ENCODE results near the gene ZBTB1. TPM values are rescaled to one million over a fixed set of nuclear protein-coding genes. Genes with fewer than 3 reads are reported as not detected.
A peak's percentile ranks its signal among the peaks of the same experiment; 100 is the strongest.

The ZBTB1 gene
- total and polyA plus RNA-seq, 4 donors: 13.4 to 65.5 (median 25.0) TPM

DNA sequence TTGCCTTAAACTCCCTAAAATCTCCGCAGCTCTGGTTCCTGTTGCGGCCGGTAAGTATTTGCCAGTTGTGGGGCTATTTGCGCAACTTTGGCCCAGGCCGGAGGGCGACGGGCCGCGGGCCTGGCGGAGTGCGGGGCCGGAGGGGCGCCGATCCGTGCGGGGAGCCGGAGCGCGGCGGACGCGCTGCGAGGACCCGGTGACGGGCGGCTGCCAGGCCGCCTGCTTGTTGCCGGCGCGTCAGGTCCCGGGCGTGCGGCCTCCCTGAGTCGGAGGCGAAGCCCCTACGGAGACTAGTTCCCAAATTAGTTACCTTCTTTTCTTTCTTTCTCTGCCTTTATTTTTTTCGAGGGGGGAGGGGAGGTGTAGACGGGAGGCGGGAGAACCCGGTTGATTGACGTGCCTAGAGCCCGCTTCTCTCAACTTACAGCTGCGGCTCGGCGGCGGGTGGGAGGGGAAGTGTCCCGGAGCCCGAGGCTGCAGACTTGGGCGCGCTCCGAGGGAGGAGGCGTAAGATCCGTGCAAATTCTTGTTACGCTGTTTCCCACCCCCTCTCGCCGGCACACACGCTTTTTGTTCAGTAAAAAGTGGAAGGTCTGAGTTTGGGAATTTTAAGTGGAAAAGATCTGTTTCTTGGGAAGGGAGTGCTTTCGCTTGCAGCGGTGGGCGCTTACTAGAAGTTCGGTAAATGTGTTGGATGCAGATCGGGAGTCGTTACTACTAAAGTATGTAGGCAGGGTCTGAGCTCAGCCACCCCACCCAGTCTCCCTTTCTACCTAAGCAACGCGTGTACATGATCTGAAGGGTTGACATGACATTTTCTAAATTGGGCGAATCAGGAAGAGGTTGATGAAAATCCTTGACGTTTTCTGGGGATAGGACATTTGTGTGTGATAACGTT lies 576 bp downstream of the ZBTB1 start:
- DNase-seq (peak; percentile 92 to 96 (median 95)), ATAC-seq (ENCODE audit: insufficient read depth, low FRiP score) (peak; percentile 29)
- 0 to 1% methylated on average over 68 of the region's 68 CpGs for WGBS, 2 donors
- Histone ChIP-seq H3K27ac (ENCODE audit: low read depth in 1 of 2, low read length in 1 of 2) (peak overlapping the region; percentile 99 to 100), H3K9me3 (ENCODE audit: control insufficient read depth in 4 of 4, insufficient read depth in 3 of 4, low read length in 3 of 4) (no peaks in the 10 kb centered on the region), H3K9ac (ENCODE audit: insufficient read depth in 1 of 2, low read length in 2 of 2) (peak overlapping the region; percentile 85 to 97), H3K4me1 (ENCODE audit: control insufficient read depth in 5 of 5, insufficient read depth in 5 of 5, low read length in 5 of 5) (peaks cover 11 to 47% (median 28%) of the 10 kb centered on the region in 5 donors), H3K36me3 (ENCODE audit: control insufficient read depth in 4 of 4, insufficient read depth in 4 of 4, low read length in 4 of 4) (peaks cover 0 to 4% (median 0%) of the 10 kb centered on the region in 4 donors), H3K4me3 (peak overlapping the region; percentile 62), H3K27me3 (ENCODE audit: control insufficient read depth in 3 of 3, insufficient read depth in 3 of 3, low read length in 2 of 3) (no peaks in the 10 kb centered on the region)
- TF ChIP-seq, protein P1, sequence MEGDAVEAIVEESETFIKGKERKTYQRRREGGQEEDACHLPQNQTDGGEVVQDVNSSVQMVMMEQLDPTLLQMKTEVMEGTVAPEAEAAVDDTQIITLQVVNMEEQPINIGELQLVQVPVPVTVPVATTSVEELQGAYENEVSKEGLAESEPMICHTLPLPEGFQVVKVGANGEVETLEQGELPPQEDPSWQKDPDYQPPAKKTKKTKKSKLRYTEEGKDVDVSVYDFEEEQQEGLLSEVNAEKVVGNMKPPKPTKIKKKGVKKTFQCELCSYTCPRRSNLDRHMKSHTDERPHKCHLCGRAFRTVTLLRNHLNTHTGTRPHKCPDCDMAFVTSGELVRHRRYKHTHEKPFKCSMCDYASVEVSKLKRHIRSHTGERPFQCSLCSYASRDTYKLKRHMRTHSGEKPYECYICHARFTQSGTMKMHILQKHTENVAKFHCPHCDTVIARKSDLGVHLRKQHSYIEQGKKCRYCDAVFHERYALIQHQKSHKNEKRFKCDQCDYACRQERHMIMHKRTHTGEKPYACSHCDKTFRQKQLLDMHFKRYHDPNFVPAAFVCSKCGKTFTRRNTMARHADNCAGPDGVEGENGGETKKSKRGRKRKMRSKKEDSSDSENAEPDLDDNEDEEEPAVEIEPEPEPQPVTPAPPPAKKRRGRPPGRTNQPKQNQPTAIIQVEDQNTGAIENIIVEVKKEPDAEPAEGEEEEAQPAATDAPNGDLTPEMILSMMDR (IDR thresholded peaks at IDR 0.05; ENCODE audit: control extremely low read depth, extremely low read depth): no peak

DNA sequence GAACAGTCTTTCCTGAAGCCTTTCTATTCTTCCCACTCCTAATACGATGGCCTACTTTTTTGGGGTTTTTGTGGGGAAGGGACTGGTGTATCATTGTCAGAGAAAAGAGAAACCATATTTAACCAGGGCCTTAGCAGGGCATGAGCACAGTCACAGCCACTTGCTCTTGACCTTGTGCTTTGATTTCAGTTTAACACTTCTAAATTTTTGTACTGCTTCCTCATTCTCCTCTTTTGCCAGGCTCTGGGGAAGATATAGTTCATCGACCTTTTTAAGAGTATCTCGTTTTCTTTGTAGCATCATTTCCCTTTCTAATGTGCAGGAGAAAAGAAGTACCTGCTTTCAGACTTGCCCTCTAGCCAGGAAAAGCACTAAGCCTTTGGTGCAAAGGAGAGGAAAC lies 2.2 kb downstream of the ZBTB1 start:
- H3K27ac ChIP-seq (ENCODE audit: low read depth in 1 of 2, low read length in 1 of 2): peak overlapping the region in 1 of 2 donors; percentile 39
- H3K4me3 ChIP-seq: no peak overlapping the region
- peaks cover 0 to 6% (median 0%) of the 10 kb centered on the region in 4 donors for H3K36me3 ChIP-seq (ENCODE audit: control insufficient read depth in 4 of 4, insufficient read depth in 4 of 4, low read length in 4 of 4)
- ATAC-seq (ENCODE audit: insufficient read depth, low FRiP score) (no peak), DNase-seq (no peak)
- 18 to 19% methylated on average over 3 of the region's 3 CpGs for WGBS, 2 donors
- H3K9me3 ChIP-seq (ENCODE audit: control insufficient read depth in 4 of 4, insufficient read depth in 3 of 4, low read length in 3 of 4): no peaks in the 10 kb centered on the region
- H3K4me1 ChIP-seq (ENCODE audit: control insufficient read depth in 5 of 5, insufficient read depth in 5 of 5, low read length in 5 of 5): peaks cover 7 to 40% (median 30%) of the 10 kb centered on the region in 5 donors
- peak overlapping the region; percentile 13 to 40 for H3K9ac ChIP-seq (ENCODE audit: insufficient read depth in 1 of 2, low read length in 2 of 2)
- H3K27me3 ChIP-seq (ENCODE audit: control insufficient read depth in 3 of 3, insufficient read depth in 3 of 3, low read length in 2 of 3): no peaks in the 10 kb centered on the region
- TF ChIP-seq, protein P1 (IDR thresholded peaks at IDR 0.05; ENCODE audit: control extremely low read depth, extremely low read depth): no peak

DNA sequence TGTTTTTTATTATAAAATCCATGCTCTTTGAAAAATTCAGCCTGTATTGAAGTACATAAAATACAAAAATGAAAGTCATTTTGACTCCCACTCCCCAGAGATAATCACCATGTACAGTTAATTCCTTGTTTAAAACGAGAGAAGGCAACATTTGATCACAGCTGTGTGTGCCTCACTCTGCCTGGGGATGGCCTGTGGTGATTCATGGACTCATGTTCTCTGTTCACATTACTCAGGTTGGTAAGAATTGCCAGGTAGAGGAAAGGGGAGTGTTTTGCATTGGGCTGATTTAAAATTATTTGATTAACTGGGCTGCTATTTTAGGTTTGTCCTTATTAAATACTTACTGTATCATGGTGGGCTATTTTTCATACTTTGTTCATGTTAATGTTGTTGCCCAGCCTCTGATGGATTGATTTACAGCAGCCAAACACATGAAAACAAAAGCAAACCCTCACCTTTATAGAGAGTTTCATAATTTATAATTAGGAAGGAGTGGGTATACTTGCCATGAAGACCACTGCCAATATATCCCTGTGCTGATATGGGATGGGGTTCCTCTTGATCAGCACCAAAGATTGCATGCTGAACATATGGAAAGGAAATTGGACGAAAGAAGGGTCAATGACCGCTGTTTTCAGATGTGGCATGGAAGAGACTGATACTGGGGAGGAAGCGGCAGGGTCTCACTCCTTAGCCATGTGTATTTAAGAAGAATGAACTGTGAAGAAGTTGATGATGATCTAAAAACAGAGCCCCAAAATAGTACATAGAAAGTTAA lies 3.0 kb downstream of the ZBTB1 start:
- no peak for DNase-seq
- Histone ChIP-seq H3K27ac (ENCODE audit: low read depth in 1 of 2, low read length in 1 of 2) (no peak overlapping the region), H3K9ac (ENCODE audit: insufficient read depth in 1 of 2, low read length in 2 of 2) (no peak overlapping the region), H3K27me3 (ENCODE audit: control insufficient read depth in 3 of 3, insufficient read depth in 3 of 3, low read length in 2 of 3) (no peaks in the 10 kb centered on the region), H3K4me1 (ENCODE audit: control insufficient read depth in 5 of 5, insufficient read depth in 5 of 5, low read length in 5 of 5) (peaks cover 4 to 32% (median 26%) of the 10 kb centered on the region in 5 donors), H3K36me3 (ENCODE audit: control insufficient read depth in 4 of 4, insufficient read depth in 4 of 4, low read length in 4 of 4) (peaks cover 0 to 6% (median 0%) of the 10 kb centered on the region in 4 donors), H3K4me3 (no peak overlapping the region), H3K9me3 (ENCODE audit: control insufficient read depth in 4 of 4, insufficient read depth in 3 of 4, low read length in 3 of 4) (no peaks in the 10 kb centered on the region)
- ATAC-seq (ENCODE audit: insufficient read depth, low FRiP score): no peak
- TF ChIP-seq, protein P1 (IDR thresholded peaks at IDR 0.05; ENCODE audit: control extremely low read depth, extremely low read depth): no peak
- WGBS, 2 donors: 63 to 77% methylated on average over 4 of the region's 4 CpGs
